Smooth muscle cell (in vitro differentiated cells): ENCODE results near the gene FNIP1. TPM values are rescaled to one million over a fixed set of nuclear protein-coding genes. Genes with fewer than 3 reads are reported as not detected.

ENCODE experiments used
- DNase-seq: peaks from one replicate; lab custom pipeline; 2025; ENCODE audit not compliant: unreplicated experiment; lab: John Stamatoyannopoulos, UW
- H2AFZ ChIP-seq: fragments of 200-600 bp; sonication (generic); 2 replicates; pipeline ENCODE4 v1.6.0; 2016; ENCODE audit warnings: antibody characterized with exemption, low read depth, mild to moderate bottlenecking
- H3F3A ChIP-seq: fragments of 200-600 bp; sonication (generic); 2 replicates; pipeline ENCODE4 v1.6.0; 2017; ENCODE audit warnings: antibody characterized with exemption, low read depth
- H3K27ac ChIP-seq: fragments of 200-600 bp; sonication (generic); 2 replicates; pipeline ENCODE4 v1.5.1; 2016; ENCODE audit warnings: low read depth, mild to moderate bottlenecking
- H3K27me3 ChIP-seq: fragments of 200-600 bp; sonication (generic); 2 replicates; pipeline ENCODE4 v1.6.1; 2016; ENCODE audit warnings: low read depth, mild to moderate bottlenecking
- H3K36me3 ChIP-seq: fragments of 200-600 bp; sonication (generic); 2 replicates; pipeline ENCODE4 v1.5.1; 2016; ENCODE audit warnings: low read depth
- H3K4me1 ChIP-seq: fragments of 200-600 bp; sonication (generic); 2 replicates; pipeline ENCODE4 v1.5.1; 2016; ENCODE audit warnings: low read depth
- H3K4me2 ChIP-seq: fragments of 200-600 bp; sonication (generic); 2 replicates; pipeline ENCODE4 v1.6.0; 2016; ENCODE audit warnings: mild to moderate bottlenecking
- H3K4me3 ChIP-seq: fragments of 200-600 bp; sonication (generic); 2 replicates; pipeline ENCODE4 v1.5.1; 2016; ENCODE audit warnings: mild to moderate bottlenecking
- H3K79me2 ChIP-seq: fragments of 200-600 bp; sonication (generic); 2 replicates; pipeline ENCODE4 v1.6.0; 2016; ENCODE audit warnings: low read depth, mild to moderate bottlenecking
- H3K9ac ChIP-seq: fragments of 200-600 bp; sonication (generic); 2 replicates; pipeline ENCODE4 v1.6.0; 2016; ENCODE audit warnings: low read depth
- H3K9me3 ChIP-seq: fragments of 200-600 bp; sonication (generic); replicated peaks from 2 replicates; pipeline ENCODE4 v1.5.1; 2016; ENCODE audit warnings: low read depth
- H4K20me1 ChIP-seq: fragments of 200-600 bp; sonication (generic); 2 replicates; pipeline ENCODE4 v1.6.0; 2016; ENCODE audit warnings: low read depth
- CTCF ChIP-seq: fragments of 200-600 bp; sonication (generic); IDR thresholded peaks from 2 replicates; pipeline ENCODE4 v1.5.1; 2017; ENCODE audit warnings: borderline replicate concordance, mild to moderate bottlenecking, antibody characterized with exemption; ENCODE audit not compliant: insufficient read depth, poor library complexity, severe bottlenecking
- WGBS: methylation state at CpG from one replicate; pipeline ENCODE4 v1.1.7; 2016; ENCODE audit warnings: low lambda C conversion rate; 5-methylcytosine and 5-hydroxymethylcytosine counted together
- polyA plus RNA-seq: library from polyadenylated mRNA; unstranded; fragments of >200 nt; fragmentation: Nextera tagmentation; extraction: Ambion mirVana; gene quantifications from 2 replicates; pipeline ENCODE4 v1.2.1, GENCODE V29; 2016
- total RNA-seq: library from RNA; depleted of rRNA; stranded (reverse); fragments of >200 nt; gene quantifications from 2 replicates; pipeline ENCODE4 v1.2.3, GENCODE V29; 2014

The FNIP1 gene
- total and polyA plus RNA-seq, 2 experiments from 2014 or later: 8.8 to 47.4 TPM

- no peaks in the 10 kb centered on the region for H3K4me1 ChIP-seq
- WGBS: 97% methylated on average over 4 of the region's 4 CpGs
- no peaks in the 10 kb centered on the region for H3K9me3 ChIP-seq
- peaks cover 97% of the 10 kb centered on the region for H3K79me2 ChIP-seq
- DNase-seq: no peak
- no peaks in the 10 kb centered on the region for H3K27me3 ChIP-seq
- no peak overlapping the region for H3K9ac ChIP-seq
- H4K20me1 ChIP-seq: peaks cover 95% of the 10 kb centered on the region
- no peaks in the 10 kb centered on the region for H3K36me3 ChIP-seq
- no peak overlapping the region for H3K4me2 ChIP-seq
- H2AFZ ChIP-seq: no peak overlapping the region
- no peak overlapping the region for H3K27ac ChIP-seq
- no peaks in the 10 kb centered on the region for H3F3A ChIP-seq
- TF ChIP-seq CTCF: no peak
- no peak overlapping the region for H3K4me3 ChIP-seq
Measured at GRCh38 chr5:131771692-131772091, 25.1 kb downstream of the FNIP1 start.

DNA sequence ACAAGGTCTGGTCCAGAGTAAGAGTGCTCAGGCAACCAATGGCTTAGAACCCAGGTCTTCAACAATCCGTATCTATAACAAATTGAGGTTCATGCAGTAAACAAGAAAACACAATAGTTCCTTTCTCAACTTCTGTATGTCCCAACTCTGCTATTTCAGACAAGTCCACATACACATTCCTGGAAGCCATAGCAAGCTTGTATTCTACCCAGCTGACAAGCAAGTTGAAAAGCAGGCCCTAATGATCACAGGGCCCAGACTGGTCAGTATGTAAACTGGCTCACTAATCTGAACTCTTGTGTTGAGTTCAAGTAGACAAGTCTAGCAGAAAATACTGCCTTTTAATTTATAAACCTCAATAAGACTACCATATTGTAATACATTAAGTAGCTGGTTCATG, 26.9 kb downstream of the FNIP1 start:
- Histone ChIP-seq H3K27me3 (no peaks in the 10 kb centered on the region), H3F3A (no peaks in the 10 kb centered on the region), H2AFZ (no peak overlapping the region), H3K9ac (no peak overlapping the region), H3K4me3 (no peak overlapping the region), H4K20me1 (peaks cover 96% of the 10 kb centered on the region), H3K27ac (no peak overlapping the region), H3K36me3 (no peaks in the 10 kb centered on the region), H3K4me1 (no peaks in the 10 kb centered on the region), H3K79me2 (peaks cover 98% of the 10 kb centered on the region), H3K4me2 (no peak overlapping the region), H3K9me3 (no peaks in the 10 kb centered on the region)
- TF ChIP-seq CTCF: no peak
- 92% methylated on average over 1 of the region's 1 CpG for WGBS
- DNase-seq: no peak

DNA sequence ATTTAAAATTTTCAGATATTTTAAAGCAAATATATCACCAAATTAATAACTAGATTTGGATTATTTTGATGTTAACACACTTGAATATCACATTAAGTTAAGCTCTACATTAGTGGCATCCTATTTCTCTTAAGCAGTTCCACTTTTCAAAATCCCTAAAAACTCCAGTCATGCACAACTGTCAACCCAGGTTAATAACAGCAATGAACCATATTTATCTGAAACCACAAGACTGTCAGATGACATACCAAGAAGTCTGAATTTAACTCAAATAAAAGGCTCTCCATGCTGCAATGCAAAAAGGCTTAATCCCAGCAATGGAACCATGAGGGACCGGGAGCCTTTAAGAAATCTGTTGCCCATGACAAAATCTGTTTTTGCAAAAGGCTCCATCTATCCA, 27.5 kb downstream of the FNIP1 start:
- Histone ChIP-seq H3K79me2 (peaks cover 98% of the 10 kb centered on the region), H3F3A (no peaks in the 10 kb centered on the region), H3K4me3 (no peak overlapping the region), H3K27ac (no peak overlapping the region), H3K4me1 (no peaks in the 10 kb centered on the region), H3K4me2 (no peak overlapping the region), H3K27me3 (no peaks in the 10 kb centered on the region), H3K36me3 (no peaks in the 10 kb centered on the region), H2AFZ (no peak overlapping the region), H3K9ac (no peak overlapping the region), H3K9me3 (no peaks in the 10 kb centered on the region), H4K20me1 (peaks cover 96% of the 10 kb centered on the region)
- DNase-seq: no peak
- no peak for TF ChIP-seq CTCF
- 97% methylated on average over 1 of the region's 1 CpG for WGBS

- no peaks in the 10 kb centered on the region for H3K4me1 ChIP-seq
- H3K36me3 ChIP-seq: no peaks in the 10 kb centered on the region
- no peak overlapping the region for H3K27ac ChIP-seq
- peaks cover 98% of the 10 kb centered on the region for H3K79me2 ChIP-seq
- H2AFZ ChIP-seq: no peak overlapping the region
- no peak overlapping the region for H3K9ac ChIP-seq
- no peaks in the 10 kb centered on the region for H3F3A ChIP-seq
- no peak overlapping the region for H3K4me3 ChIP-seq
- H3K9me3 ChIP-seq: no peaks in the 10 kb centered on the region
- no peak for DNase-seq
- peaks cover 88% of the 10 kb centered on the region for H4K20me1 ChIP-seq
- no peak overlapping the region for H3K4me2 ChIP-seq
- no peak for TF ChIP-seq CTCF
- H3K27me3 ChIP-seq: no peaks in the 10 kb centered on the region
Measured at GRCh38 chr5:131767891-131768290, 28.9 kb downstream of the FNIP1 start.
